SK-N-SH (cell line): ENCODE data around the gene NFASC. TPM values are rescaled to one million over a fixed set of nuclear protein-coding genes. Genes with fewer than 3 reads are reported as not detected.

Experiments
- CTCF ChIA-PET: fragments of 300-600, 350-600 bp; formaldehyde crosslinking; extraction: SDS; loops from one replicate; lab custom pipeline; 2021; lab: Yijun Ruan, JAX
- POLR2A ChIA-PET: fragments of 350-600 bp; sonication (Branson Sonifier 250); formaldehyde crosslinking; extraction: SDS; loops from one replicate; lab custom pipeline; 2020; ENCODE audit warnings: antibody characterized with exemption, inconsistent platforms; lab: Yijun Ruan, JAX
- DNase-seq: peaks from one replicate; pipeline ENCODE4 v3.0.0; 2012
- H2AFZ ChIP-seq: fragments of 200-600 bp; sonication (generic); 2 replicates; pipeline ENCODE4 v1.8.1; 2016; ENCODE audit warnings: antibody characterized with exemption, mild to moderate bottlenecking, low read depth
- H3F3A ChIP-seq: fragments of 200-600 bp; sonication (generic); replicated peaks from 2 replicates; pipeline ENCODE3; 2016; ENCODE audit warnings: antibody characterized with exemption, mild to moderate bottlenecking; ENCODE audit not compliant: insufficient read depth
- H3K27ac ChIP-seq, 2 experiments: fragments of 200-500 bp in 1 of 2; fragments of 200-600 bp in 1 of 2; sonication (Bioruptor generic) in 1 of 2; sonication (generic), shearing (Covaris generic) in 1 of 2; 2 replicates each; pipeline versions ENCODE4 v1.5.1 to v1.6.1; 2014 to 2016; ENCODE audit warnings: low read depth in 2 of 2, inconsistent platforms in 1 of 2, low read length in 1 of 2, mild to moderate bottlenecking in 1 of 2, mixed read lengths in 1 of 2
- H3K27me3 ChIP-seq: fragments of 200-600 bp; sonication (generic), shearing (Covaris generic); 2 replicates; pipeline ENCODE4 v1.6.1; 2016; ENCODE audit warnings: mixed run types; ENCODE audit not compliant: insufficient read depth
- H3K36me3 ChIP-seq, 2 experiments: fragments of 200-500 bp in 1 of 2; fragments of 200-600 bp in 1 of 2; sonication (Bioruptor generic) in 1 of 2; sonication (generic) in 1 of 2; replicated peaks in 1 of 2; 2 replicates each; pipeline versions ENCODE3 to v1.5.1; 2014 to 2016; ENCODE audit warnings: low read length in 1 of 2, mild to moderate bottlenecking in 1 of 2; ENCODE audit not compliant: insufficient read depth in 2 of 2, control insufficient read depth in 1 of 2
- H3K4me1 ChIP-seq, 2 experiments: fragments of 200-500 bp in 1 of 2; fragments of 200-600 bp in 1 of 2; sonication (Bioruptor generic) in 1 of 2; sonication (generic), shearing (Covaris generic) in 1 of 2; 2 replicates each; pipeline versions ENCODE4 v1.5.1 to v1.6.1; 2014 to 2016; ENCODE audit warnings: low read depth in 1 of 2, low read length in 1 of 2, mixed run types in 1 of 2; ENCODE audit not compliant: insufficient read depth in 2 of 2, control insufficient read depth in 1 of 2
- H3K4me2 ChIP-seq: fragments of 200-600 bp; sonication (generic), shearing (Covaris generic); 2 replicates; pipeline ENCODE4 v1.6.1; 2017; ENCODE audit warnings: mixed run types
- H3K4me3 ChIP-seq, 2 experiments: fragments of 200-500 bp in 1 of 2; fragments of 200-600 bp in 1 of 2; sonication (Bioruptor generic) in 1 of 2; sonication (generic), shearing (Covaris generic) in 1 of 2; 2 replicates each; pipeline versions ENCODE4 v1.5.1 to v1.8.1; 2014 to 2016; ENCODE audit warnings: low read depth in 2 of 2, inconsistent platforms in 1 of 2, low read length in 1 of 2, mild to moderate bottlenecking in 1 of 2, mixed read lengths in 1 of 2, moderate library complexity in 1 of 2
- H3K79me2 ChIP-seq: fragments of 200-600 bp; sonication (generic); 2 replicates; pipeline ENCODE4 v1.8.1; 2017; ENCODE audit warnings: mild to moderate bottlenecking; ENCODE audit not compliant: insufficient read depth
- H3K9ac ChIP-seq: fragments of 200-600 bp; sonication (generic); 2 replicates; pipeline ENCODE4 v1.6.1; 2017; ENCODE audit warnings: mixed run types
- H3K9me2 ChIP-seq: fragments of 200-600 bp; sonication (generic); 2 replicates; pipeline ENCODE4 v1.6.1; 2017; ENCODE audit warnings: mixed run types
- H3K9me3 ChIP-seq: fragments of 200-600 bp; sonication (generic); 2 replicates; pipeline ENCODE4 v1.6.1; 2017; ENCODE audit warnings: mixed run types, mild to moderate bottlenecking, moderate library complexity
- H4K20me1 ChIP-seq: fragments of 200-600 bp; sonication (generic); 2 replicates; pipeline ENCODE4 v1.6.1; 2017; ENCODE audit warnings: mild to moderate bottlenecking, mixed run types; ENCODE audit not compliant: insufficient read depth
- FOSL2 ChIP-seq: IDR thresholded peaks from 2 replicates; pipeline ENCODE4 v1.4.0; 2012; ENCODE audit warnings: low read depth, mild to moderate bottlenecking, moderate library complexity, borderline replicate concordance
- FOXJ3 ChIP-seq: sonication (generic); formaldehyde crosslinking; IDR thresholded peaks from 2 replicates; pipeline ENCODE4 v1.5.1; 2020; ENCODE audit warnings: mild to moderate bottlenecking, missing genetic modification reagents
- FOXM1 ChIP-seq: IDR thresholded peaks from 2 replicates; pipeline ENCODE4 v1.4.0; 2012; ENCODE audit warnings: low read depth, mild to moderate bottlenecking
- GABPA ChIP-seq: IDR thresholded peaks from 2 replicates; pipeline ENCODE4 v1.4.0; 2012; ENCODE audit warnings: low read depth, mild to moderate bottlenecking
- GATA2 ChIP-seq: sonication (generic); formaldehyde crosslinking; IDR thresholded peaks from 2 replicates; pipeline ENCODE4 v1.5.0; 2020; ENCODE audit warnings: mild to moderate bottlenecking, missing genetic modification reagents
- NRF1 ChIP-seq: IDR thresholded peaks from 2 replicates; pipeline ENCODE4 v1.6.1; 2012; ENCODE audit warnings: low read depth, mild to moderate bottlenecking, low read length
- RAD21 ChIP-seq: IDR thresholded peaks from 2 replicates; pipeline ENCODE4 v1.6.1; 2012; ENCODE audit warnings: mild to moderate bottlenecking, low read length
- RXRA ChIP-seq: IDR thresholded peaks from 2 replicates; pipeline ENCODE4 v1.4.0; 2012; ENCODE audit warnings: low read depth, mild to moderate bottlenecking, borderline replicate concordance
- SMC3 ChIP-seq: IDR thresholded peaks from 2 replicates; pipeline ENCODE4 v1.6.1; 2012; ENCODE audit warnings: low read depth, low read length, improper control_type of control experiment
- YY1 ChIP-seq: IDR thresholded peaks from 2 replicates; pipeline ENCODE4 v1.4.0; 2012; ENCODE audit warnings: low read depth, mild to moderate bottlenecking
- WGBS: methylation state at CpG from one replicate; pipeline ENCODE4 v1.1.6; 2017; ENCODE audit warnings: low lambda C conversion rate; 5-methylcytosine and 5-hydroxymethylcytosine counted together
- polyA plus RNA-seq, 3 experiments: library from polyadenylated mRNA; depleted of rRNA; stranded (reverse); fragments of >200 nt; gene quantifications; 2 replicates each; pipeline ENCODE4 v1.2.3, GENCODE V29; 2012
- TF ChIP-seq, protein P1 (sequence below): IDR thresholded peaks from 2 replicates; pipeline ENCODE4 v1.6.1; 2012; ENCODE audit warnings: mild to moderate bottlenecking, low read depth, low read length, moderate library complexity
- TF ChIP-seq, protein P2 (sequence below): fragments of 150-350 bp; IDR thresholded peaks from 2 replicates; pipeline ENCODE4 v1.6.1; 2017; ENCODE audit warnings: antibody characterized with exemption, low read length, low read depth, borderline replicate concordance
- TF ChIP-seq, protein P3 (sequence below): fragments of 200-600 bp; sonication (generic); IDR thresholded peaks from 2 replicates; pipeline ENCODE4 v1.6.1; 2017; ENCODE audit warnings: antibody characterized with exemption, mild to moderate bottlenecking, moderate library complexity

NFASC gene
- polyA plus RNA-seq, 1 of the 3 experiments (the other 2 are of a cell fraction): 6.0 TPM

DNA sequence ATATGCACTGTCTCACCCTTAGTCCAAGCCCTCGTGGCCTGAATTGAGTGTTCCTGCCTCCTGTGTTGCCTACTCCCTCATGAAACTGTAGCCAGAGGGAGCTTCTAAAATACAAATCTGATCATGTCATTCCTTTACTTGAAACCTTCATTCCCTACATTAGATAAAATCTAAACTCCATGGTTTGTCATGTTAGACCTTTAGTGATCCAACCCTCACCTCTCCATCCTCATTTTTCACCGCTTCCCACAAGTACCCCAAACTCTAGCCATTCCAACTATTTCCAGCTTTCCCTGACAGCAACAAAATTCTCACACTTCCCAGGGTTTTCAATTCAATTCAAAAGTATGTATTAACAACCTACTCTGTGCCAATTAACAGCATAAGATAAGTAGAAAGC, 154.0 kb downstream of the NFASC start:
- no peak overlapping the region for H3K9ac ChIP-seq
- no peaks in the 10 kb centered on the region for H3F3A ChIP-seq
- no peaks in the 10 kb centered on the region for H3K4me1 ChIP-seq
- H4K20me1 ChIP-seq: no peaks in the 10 kb centered on the region
- no peaks in the 10 kb centered on the region for H3K9me3 ChIP-seq
- no peaks in the 10 kb centered on the region for H3K9me2 ChIP-seq
- no peaks in the 10 kb centered on the region for H3K36me3 ChIP-seq
- DNase-seq: no peak
- no peak overlapping the region for H3K4me2 ChIP-seq
- POLR2A ChIA-PET: no interaction called here
- H2AFZ ChIP-seq: no peak overlapping the region
- H3K79me2 ChIP-seq: no peaks in the 10 kb centered on the region
- no peak overlapping the region for H3K4me3 ChIP-seq
- WGBS: 80% methylated on average over 2 of the region's 2 CpGs
- H3K27me3 ChIP-seq: no peaks in the 10 kb centered on the region; the same call in 1 of the 2 replicates
- no peak overlapping the region for H3K27ac ChIP-seq
- no peak for TF ChIP-seq FOXJ3 (CRISPR knock-in tag)
- no peak for TF ChIP-seq NRF1
- CTCF ChIA-PET: interaction anchor here (1.1 to 1.6 kb wide), 2 partner anchors 16 to 37 kb away, joined by 5 read pairs; no protein-coding TSS in a partner anchor

DNA sequence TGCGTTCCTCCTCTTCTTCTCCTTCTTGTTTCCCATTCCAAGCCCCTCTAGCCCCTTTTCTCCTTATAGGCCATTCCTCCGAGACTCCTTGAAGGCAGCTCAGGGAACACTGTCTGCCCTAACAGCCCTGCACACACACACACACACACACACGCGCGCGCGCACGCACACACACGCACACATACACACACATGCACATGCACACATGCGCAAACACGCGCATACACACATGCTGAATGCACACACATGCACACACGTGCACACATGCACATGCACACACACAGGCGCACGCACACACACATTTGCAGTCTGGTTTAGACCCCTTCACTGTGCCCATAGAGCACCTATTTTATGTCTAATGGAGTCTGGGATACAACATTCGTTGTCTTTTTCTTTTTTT, 154.6 kb downstream of the NFASC start:
- no peak for DNase-seq
- ChIA-PET CTCF (interaction anchor here (1.1 to 1.6 kb wide), 3 partner anchors 15 to 36 kb away, joined by 3 to 5 read pairs (median 5); no protein-coding TSS in a partner anchor), POLR2A (no interaction called here)
- Histone ChIP-seq H3K4me2 (no peak overlapping the region), H3K27ac (no peak overlapping the region), H3K9me2 (no peaks in the 10 kb centered on the region), H3K79me2 (no peaks in the 10 kb centered on the region), H3K27me3 (peaks cover 4% of the 10 kb centered on the region; the same call in 1 of the 2 replicates), H3K4me1 (no peaks in the 10 kb centered on the region), H3K9ac (no peak overlapping the region), H2AFZ (no peak overlapping the region), H3K4me3 (no peak overlapping the region), H3F3A (no peaks in the 10 kb centered on the region), H4K20me1 (no peaks in the 10 kb centered on the region), H3K36me3 (no peaks in the 10 kb centered on the region), H3K9me3 (no peaks in the 10 kb centered on the region)
- 85% methylated on average over 16 of the region's 16 CpGs for WGBS
- TF ChIP-seq, protein P1, sequence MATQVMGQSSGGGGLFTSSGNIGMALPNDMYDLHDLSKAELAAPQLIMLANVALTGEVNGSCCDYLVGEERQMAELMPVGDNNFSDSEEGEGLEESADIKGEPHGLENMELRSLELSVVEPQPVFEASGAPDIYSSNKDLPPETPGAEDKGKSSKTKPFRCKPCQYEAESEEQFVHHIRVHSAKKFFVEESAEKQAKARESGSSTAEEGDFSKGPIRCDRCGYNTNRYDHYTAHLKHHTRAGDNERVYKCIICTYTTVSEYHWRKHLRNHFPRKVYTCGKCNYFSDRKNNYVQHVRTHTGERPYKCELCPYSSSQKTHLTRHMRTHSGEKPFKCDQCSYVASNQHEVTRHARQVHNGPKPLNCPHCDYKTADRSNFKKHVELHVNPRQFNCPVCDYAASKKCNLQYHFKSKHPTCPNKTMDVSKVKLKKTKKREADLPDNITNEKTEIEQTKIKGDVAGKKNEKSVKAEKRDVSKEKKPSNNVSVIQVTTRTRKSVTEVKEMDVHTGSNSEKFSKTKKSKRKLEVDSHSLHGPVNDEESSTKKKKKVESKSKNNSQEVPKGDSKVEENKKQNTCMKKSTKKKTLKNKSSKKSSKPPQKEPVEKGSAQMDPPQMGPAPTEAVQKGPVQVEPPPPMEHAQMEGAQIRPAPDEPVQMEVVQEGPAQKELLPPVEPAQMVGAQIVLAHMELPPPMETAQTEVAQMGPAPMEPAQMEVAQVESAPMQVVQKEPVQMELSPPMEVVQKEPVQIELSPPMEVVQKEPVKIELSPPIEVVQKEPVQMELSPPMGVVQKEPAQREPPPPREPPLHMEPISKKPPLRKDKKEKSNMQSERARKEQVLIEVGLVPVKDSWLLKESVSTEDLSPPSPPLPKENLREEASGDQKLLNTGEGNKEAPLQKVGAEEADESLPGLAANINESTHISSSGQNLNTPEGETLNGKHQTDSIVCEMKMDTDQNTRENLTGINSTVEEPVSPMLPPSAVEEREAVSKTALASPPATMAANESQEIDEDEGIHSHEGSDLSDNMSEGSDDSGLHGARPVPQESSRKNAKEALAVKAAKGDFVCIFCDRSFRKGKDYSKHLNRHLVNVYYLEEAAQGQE: no peak
- TF ChIP-seq, protein P2, sequence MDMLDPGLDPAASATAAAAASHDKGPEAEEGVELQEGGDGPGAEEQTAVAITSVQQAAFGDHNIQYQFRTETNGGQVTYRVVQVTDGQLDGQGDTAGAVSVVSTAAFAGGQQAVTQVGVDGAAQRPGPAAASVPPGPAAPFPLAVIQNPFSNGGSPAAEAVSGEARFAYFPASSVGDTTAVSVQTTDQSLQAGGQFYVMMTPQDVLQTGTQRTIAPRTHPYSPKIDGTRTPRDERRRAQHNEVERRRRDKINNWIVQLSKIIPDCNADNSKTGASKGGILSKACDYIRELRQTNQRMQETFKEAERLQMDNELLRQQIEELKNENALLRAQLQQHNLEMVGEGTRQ: no peak
- no peak for TF ChIP-seq SMC3
- no peak for TF ChIP-seq RXRA
- no peak for TF ChIP-seq RAD21
- TF ChIP-seq YY1: no peak
- TF ChIP-seq GABPA: no peak
- TF ChIP-seq, protein P3, sequence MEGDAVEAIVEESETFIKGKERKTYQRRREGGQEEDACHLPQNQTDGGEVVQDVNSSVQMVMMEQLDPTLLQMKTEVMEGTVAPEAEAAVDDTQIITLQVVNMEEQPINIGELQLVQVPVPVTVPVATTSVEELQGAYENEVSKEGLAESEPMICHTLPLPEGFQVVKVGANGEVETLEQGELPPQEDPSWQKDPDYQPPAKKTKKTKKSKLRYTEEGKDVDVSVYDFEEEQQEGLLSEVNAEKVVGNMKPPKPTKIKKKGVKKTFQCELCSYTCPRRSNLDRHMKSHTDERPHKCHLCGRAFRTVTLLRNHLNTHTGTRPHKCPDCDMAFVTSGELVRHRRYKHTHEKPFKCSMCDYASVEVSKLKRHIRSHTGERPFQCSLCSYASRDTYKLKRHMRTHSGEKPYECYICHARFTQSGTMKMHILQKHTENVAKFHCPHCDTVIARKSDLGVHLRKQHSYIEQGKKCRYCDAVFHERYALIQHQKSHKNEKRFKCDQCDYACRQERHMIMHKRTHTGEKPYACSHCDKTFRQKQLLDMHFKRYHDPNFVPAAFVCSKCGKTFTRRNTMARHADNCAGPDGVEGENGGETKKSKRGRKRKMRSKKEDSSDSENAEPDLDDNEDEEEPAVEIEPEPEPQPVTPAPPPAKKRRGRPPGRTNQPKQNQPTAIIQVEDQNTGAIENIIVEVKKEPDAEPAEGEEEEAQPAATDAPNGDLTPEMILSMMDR: no peak
- TF ChIP-seq FOXJ3 (CRISPR knock-in tag): no peak
- TF ChIP-seq GATA2 (CRISPR knock-in tag): no peak
- no peak for TF ChIP-seq FOXM1
- TF ChIP-seq FOSL2: no peak
